IMR-90 (cell line): ENCODE data around the gene ADSS1. TPM values are rescaled to one million over a fixed set of nuclear protein-coding genes. Genes with fewer than 3 reads are reported as not detected.

Source experiments
- ATAC-seq: fragments of 200-7000 bp; cut with Tn5 transposase; 2 replicates; pipeline ENCODE4 v1.9.1; 2020; ENCODE audit warnings: low read depth, mild to moderate bottlenecking, moderate library complexity
- BruUV-seq: library from RNA; stranded (reverse); fragments of 400-500 nt; replicated peaks from 2 replicates; lab custom pipeline; 2021; lab: Mats Ljungman, UMichigan
- CTCF ChIA-PET: fragments of 300-600 bp; formaldehyde crosslinking; extraction: SDS; loops from one replicate; lab custom pipeline; 2021; ENCODE audit warnings: antibody characterized with exemption; lab: Yijun Ruan, JAX
- POLR2A ChIA-PET: fragments of 300-600 bp; sonication (Branson Sonifier 250); formaldehyde crosslinking; loops from one replicate; lab custom pipeline; 2022; ENCODE audit warnings: antibody characterized with exemption; ENCODE audit not compliant: unreplicated experiment; lab: Charles Lee
- DNase-seq: peaks from one replicate; pipeline ENCODE4 v3.0.0; 2013
- H2AFZ ChIP-seq: replicated peaks from 2 replicates; pipeline ENCODE3; 2013; ENCODE audit warnings: low read length, mild to moderate bottlenecking; ENCODE audit not compliant: poor library complexity
- H2AK5ac ChIP-seq: 2 replicates; pipeline ENCODE4 v1.6.1; 2013; ENCODE audit warnings: low read depth, low read length, inconsistent platforms
- H2AK9ac ChIP-seq: replicated peaks from 2 replicates; pipeline ENCODE3; 2013; ENCODE audit warnings: mild to moderate bottlenecking, low read depth, low read length, moderate library complexity; ENCODE audit not compliant: poor library complexity
- H2BK120ac ChIP-seq: 2 replicates; pipeline ENCODE4 v1.6.1; 2013; ENCODE audit warnings: low read depth, low read length, inconsistent platforms
- H2BK15ac ChIP-seq: 3 replicates; pipeline ENCODE4 v1.6.1; 2013; ENCODE audit warnings: low read depth, low read length, inconsistent platforms
- H2BK20ac ChIP-seq: 2 replicates; pipeline ENCODE4 v1.6.1; 2013; ENCODE audit warnings: low read depth, mild to moderate bottlenecking, inconsistent platforms, low read length, moderate library complexity
- H2BK5ac ChIP-seq: 2 replicates; pipeline ENCODE4 v1.6.1; 2013; ENCODE audit warnings: mild to moderate bottlenecking, low read depth, low read length, inconsistent platforms; ENCODE audit not compliant: poor library complexity, severe bottlenecking
- H3K14ac ChIP-seq: replicated peaks from 2 replicates; pipeline ENCODE4 v1.6.1; 2013; ENCODE audit warnings: low read depth, low read length, inconsistent platforms
- H3K18ac ChIP-seq: 2 replicates; pipeline ENCODE4 v1.6.1; 2013; ENCODE audit warnings: low read depth, low read length, control low read depth
- H3K23ac ChIP-seq: 2 replicates; pipeline ENCODE4 v1.6.1; 2013; ENCODE audit warnings: low read depth, low read length, inconsistent platforms
- H3K27ac ChIP-seq: 2 replicates; pipeline ENCODE4 v1.5.1; 2013; ENCODE audit warnings: mild to moderate bottlenecking, control low read depth, low read length; ENCODE audit not compliant: insufficient read depth
- H3K27me3 ChIP-seq: 2 replicates; pipeline ENCODE4 v1.6.1; 2013; ENCODE audit warnings: low read length; ENCODE audit not compliant: control insufficient read depth, insufficient read depth
- H3K36me3 ChIP-seq: 2 replicates; pipeline ENCODE4 v1.6.1; 2013; ENCODE audit warnings: low read length, mixed read lengths; ENCODE audit not compliant: control insufficient read depth, insufficient read depth
- H3K4ac ChIP-seq: 2 replicates; pipeline ENCODE4 v1.6.1; 2013; ENCODE audit warnings: low read depth, low read length, inconsistent platforms
- H3K4me1 ChIP-seq: 2 replicates; pipeline ENCODE4 v1.6.1; 2013; ENCODE audit warnings: low read length, mixed read lengths; ENCODE audit not compliant: control insufficient read depth, insufficient read depth
- H3K4me2 ChIP-seq: 2 replicates; pipeline ENCODE4 v1.6.1; 2013; ENCODE audit warnings: low read depth, mild to moderate bottlenecking, control low read depth, low read length, moderate library complexity
- H3K4me3 ChIP-seq: 2 replicates; pipeline ENCODE4 v1.5.1; 2013; ENCODE audit warnings: low read depth, mild to moderate bottlenecking, control low read depth, low read length, moderate library complexity; ENCODE audit not compliant: insufficient read depth
- H3K56ac ChIP-seq: 2 replicates; pipeline ENCODE4 v1.6.1; 2013; ENCODE audit warnings: low read length, inconsistent platforms; ENCODE audit not compliant: insufficient read depth; ENCODE audit errors: extremely low read depth
- H3K79me1 ChIP-seq, 2 experiments: 2 replicates each; pipeline ENCODE4 v1.6.1; 2013; ENCODE audit warnings: low read length in 2 of 2, inconsistent platforms in 1 of 2, low read depth in 1 of 2
- H3K9ac ChIP-seq: 2 replicates; pipeline ENCODE4 v1.6.1; 2013; ENCODE audit warnings: low read depth, low read length, control low read depth
- H3K9me1 ChIP-seq: 2 replicates; pipeline ENCODE4 v1.6.1; 2013; ENCODE audit warnings: low read length, inconsistent platforms; ENCODE audit not compliant: insufficient read depth
- H3K9me3 ChIP-seq: 2 replicates; pipeline ENCODE4 v1.6.1; 2013; ENCODE audit warnings: low read length; ENCODE audit not compliant: control insufficient read depth, insufficient read depth
- H4K20me1 ChIP-seq: 2 replicates; pipeline ENCODE4 v1.6.1; 2013; ENCODE audit warnings: low read length, inconsistent platforms; ENCODE audit not compliant: insufficient read depth
- H4K5ac ChIP-seq: 2 replicates; pipeline ENCODE4 v1.6.1; 2013; ENCODE audit warnings: mild to moderate bottlenecking, low read depth, low read length, control low read depth
- H4K8ac ChIP-seq, 2 experiments: 2 replicates each; pipeline ENCODE4 v1.6.1; 2013; ENCODE audit warnings: low read depth in 2 of 2, low read length in 2 of 2, control low read depth in 1 of 2, inconsistent platforms in 1 of 2
- H4K91ac ChIP-seq: 2 replicates; pipeline ENCODE4 v1.6.1; 2013; ENCODE audit warnings: low read depth, low read length, inconsistent platforms; ENCODE audit not compliant: insufficient read depth
- FOS ChIP-seq: fragments of 150-350 bp; IDR thresholded peaks from 2 replicates; pipeline ENCODE4 v1.6.1; 2016; ENCODE audit warnings: low read depth, low read length
- MAZ ChIP-seq: IDR thresholded peaks from 2 replicates; pipeline ENCODE4 v1.6.1; 2012; ENCODE audit warnings: low read depth, mild to moderate bottlenecking, low read length, improper control_type of control experiment, moderate library complexity, borderline replicate concordance
- MXI1 ChIP-seq: IDR thresholded peaks from 2 replicates; pipeline ENCODE4 v1.6.1; 2012; ENCODE audit warnings: low read depth, mild to moderate bottlenecking, low read length, moderate library complexity, borderline replicate concordance
- WGBS, 2 experiments: methylation state at CpG; one replicate each; pipeline versions ENCODE4 v1.1.5 to v1.1.7; 2013; ENCODE audit warnings: missing lambda C conversion rate in 2 of 2; ENCODE audit not compliant: insufficient read length in 1 of 2; ENCODE audit errors: extremely low coverage in 2 of 2; 5-methylcytosine and 5-hydroxymethylcytosine counted together
- dilution Hi-C: fragments of 300-500 bp; cut with HindIII; formaldehyde crosslinking; loops from one replicate; pipeline ENCODE4 v1.14.3; 2018; ENCODE audit warnings: low sequenced_read_pairs; ENCODE audit not compliant: unreplicated experiment
- in situ Hi-C: fragments of 300-500 bp; cut with MboI; formaldehyde crosslinking; loops from 3 replicates; pipeline ENCODE4 v1.14.3; 2019; ENCODE audit warnings: low sequenced_read_pairs, inconsistent platforms, mixed read lengths
- intact Hi-C: fragments of 100-400 bp; cut with micrococcal nuclease; formaldehyde crosslinking; loops from 2 replicates; pipeline ENCODE4 v1.10.0; 2022
- polyA plus RNA-seq, 3 experiments: library from polyadenylated mRNA; depleted of rRNA; stranded (reverse); fragments of >200 nt; gene quantifications; 2 replicates each; pipeline ENCODE4 v1.2.3, GENCODE V29; 2012; ENCODE audit warnings: low replicate concordance in 1 of 3
- total RNA-seq: library from RNA; depleted of rRNA; stranded (reverse); fragments of >200 nt; gene quantifications from 2 replicates; pipeline ENCODE4 v1.2.3, GENCODE V29; 2012

ADSS1 gene
- total and polyA plus RNA-seq, 2 of the 4 experiments (the other 2 are of a cell fraction) = 1.8 to 5.2 TPM

- Histone ChIP-seq H4K91ac (no peak overlapping the region), H3K9me3 (no peaks in the 10 kb centered on the region), H3K4me2 (no peak overlapping the region), H2AK5ac (no peak overlapping the region), H4K5ac (no peak overlapping the region), H3K9me1 (peaks cover 10% of the 10 kb centered on the region), H3K9ac (no peak overlapping the region), H3K79me1 (peaks cover 3 to 67% of the 10 kb centered on the region in 2 experiments; a peak in 3 of 4 replicates), H3K4me3 (no peak overlapping the region), H2AK9ac (peak overlapping the region; percentile 81), H2BK120ac (no peak overlapping the region), H2BK5ac (no peak overlapping the region), H2AFZ (no peak overlapping the region), H4K20me1 (peaks cover 76% of the 10 kb centered on the region), H3K18ac (no peak overlapping the region), H3K56ac (no peak overlapping the region), H3K23ac (no peak overlapping the region), H2BK20ac (no peak overlapping the region), H3K4me1 (peaks cover 18% of the 10 kb centered on the region), H3K4ac (no peak overlapping the region), H3K27ac (no peak overlapping the region), H3K36me3 (peaks cover 41% of the 10 kb centered on the region), H3K14ac (no peak overlapping the region), H3K27me3 (no peaks in the 10 kb centered on the region), H4K8ac (no peak overlapping the region), H2BK15ac (no peak overlapping the region)
- POLR2A ChIA-PET = no interaction called here
- TF ChIP-seq MAZ (no peak), FOS (no peak), MXI1 (no peak)
- dilution Hi-C loops (no loop called here), intact Hi-C loops (no loop called here), in situ Hi-C loops (no loop called here)
- 84% methylated on average over 10 of the region's 25 CpGs; no CpG with 5 or more reads in 1 of the 2 experiments for WGBS, 2 experiments
- DNase-seq (no peak), ATAC-seq (no peak)
- CTCF ChIA-PET = no interaction called here
- BruUV-seq = no TSS peak
Measured at GRCh38 chr14:104792101-104792884, 68.3 kb downstream of the ADSS1 start.
